HG03432 (cell line): ENCODE results near the gene SNX15.
"Not testable (repeated sequence)": the region's sequence is repeated elsewhere in the genome, so short reads cannot be mapped to it uniquely, and the experiment has no call there.

Source experiments
- ATAC-seq: cut with Tn5 transposase; IDR thresholded peaks from one replicate; pipeline ENCODE4 v1.9.1; 2021; ENCODE audit warnings: mild to moderate bottlenecking, moderate library complexity; ENCODE audit not compliant: unreplicated experiment

Gene SNX15

GRCh38 chr11:65027213-65028067, at the start of gene SNX15:
TSS of gene SNX15 (plus strand) at chr11:65027439. CDS start at chr11:65027538, 99 bp downstream.
- ATAC-seq: peak; percentile 89

- ATAC-seq: not testable (repeated sequence)
These were observed 43.9 kb upstream of the SNX15 start for GRCh38 chr11:64983339-64983738.

- ATAC-seq: no peak
These were observed 39.0 kb upstream of the SNX15 start for GRCh38 chr11:64987998-64988854.

- ATAC-seq: no peak
These were observed 37.8 kb upstream of the SNX15 start for GRCh38 chr11:64989416-64989815.

- no peak for ATAC-seq
These were observed 36.9 kb upstream of the SNX15 start for GRCh38 chr11:64990222-64990923.

GRCh38 chr11:64994318-64994717, 32.9 kb upstream of the SNX15 start:
- ATAC-seq: no peak

GRCh38 chr11:64996327-64996709, 30.9 kb upstream of the SNX15 start:
- ATAC-seq: no peak

- ATAC-seq: no peak
These were observed 30.4 kb upstream of the SNX15 start, which contains the start of gene BATF2 for GRCh38 chr11:64996710-64997380. TSS of gene BATF2 (minus strand) at chr11:64996971. CDS start at chr11:64996914, 57 bp downstream.

- ATAC-seq: no peak
These were observed 29.1 kb upstream of the SNX15 start for GRCh38 chr11:64998141-64998540.

- no peak for ATAC-seq
These were observed 28.4 kb upstream of the SNX15 start for GRCh38 chr11:64998690-64999431.

- ATAC-seq: no peak
These were observed 27.8 kb upstream of the SNX15 start for GRCh38 chr11:64999478-64999877.

GRCh38 chr11:65002706-65003105, 24.5 kb upstream of the SNX15 start:
- ATAC-seq: no peak

GRCh38 chr11:65003282-65003681, 24.0 kb upstream of the SNX15 start:
- ATAC-seq: no peak

- not testable (repeated sequence) for ATAC-seq
These were observed 23.3 kb upstream of the SNX15 start for GRCh38 chr11:65003968-65004367.

- ATAC-seq: no peak
These were observed 19.2 kb upstream of the SNX15 start for GRCh38 chr11:65008016-65008415.

- ATAC-seq: no peak
These were observed 18.4 kb upstream of the SNX15 start for GRCh38 chr11:65008873-65009272.

- ATAC-seq: peak; percentile 75
These were observed 13.9 kb upstream of the SNX15 start for GRCh38 chr11:65013130-65013887.

GRCh38 chr11:65013888-65014725, 13.1 kb upstream of the SNX15 start, which contains the start of gene ARL2:
TSS of gene ARL2 (plus strand) at chr11:65014160. CDS start at chr11:65014208, 48 bp downstream.
- ATAC-seq: peak; percentile 73
